Occipital lobe (tissue), 2 donors: ENCODE data around the gene ACAD11. TPM values are rescaled to one million over a fixed set of nuclear protein-coding genes. Genes with fewer than 3 reads are reported as not detected.
"Not testable (repeated sequence)": the region's sequence is repeated elsewhere in the genome, so short reads cannot be mapped to it uniquely, and the experiment has no call there.

ENCODE experiments used
- DNase-seq: peaks from one replicate; lab custom pipeline; 2025; lab: John Stamatoyannopoulos, UW
- total RNA-seq: library from RNA; depleted of rRNA; stranded (reverse); fragments of >200 nt; gene quantifications from one replicate; pipeline ENCODE4 v1.2.3, GENCODE V29; 2014

Gene ACAD11
- total RNA-seq, 1 donor from 2014 or later = 36.0 TPM

DNA sequence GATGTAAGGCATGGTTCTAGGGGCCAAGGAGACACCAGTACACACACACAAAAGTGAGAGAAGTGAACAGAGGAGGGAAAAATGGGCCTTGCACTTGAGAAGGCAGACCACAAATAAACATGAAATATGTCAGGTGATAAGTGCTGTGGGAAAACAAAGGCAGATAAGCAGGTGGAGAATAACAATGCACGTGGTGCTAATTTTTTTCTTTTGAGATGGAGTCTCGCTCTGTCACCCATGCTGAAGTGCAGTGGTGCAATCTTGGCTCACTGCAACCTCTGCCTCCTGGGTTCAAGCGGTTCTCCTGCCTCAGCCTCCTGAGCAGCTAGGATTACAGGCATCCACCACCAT is 103.6 kb downstream of the ACAD11 start:
- not testable (repeated sequence) for DNase-seq

DNA sequence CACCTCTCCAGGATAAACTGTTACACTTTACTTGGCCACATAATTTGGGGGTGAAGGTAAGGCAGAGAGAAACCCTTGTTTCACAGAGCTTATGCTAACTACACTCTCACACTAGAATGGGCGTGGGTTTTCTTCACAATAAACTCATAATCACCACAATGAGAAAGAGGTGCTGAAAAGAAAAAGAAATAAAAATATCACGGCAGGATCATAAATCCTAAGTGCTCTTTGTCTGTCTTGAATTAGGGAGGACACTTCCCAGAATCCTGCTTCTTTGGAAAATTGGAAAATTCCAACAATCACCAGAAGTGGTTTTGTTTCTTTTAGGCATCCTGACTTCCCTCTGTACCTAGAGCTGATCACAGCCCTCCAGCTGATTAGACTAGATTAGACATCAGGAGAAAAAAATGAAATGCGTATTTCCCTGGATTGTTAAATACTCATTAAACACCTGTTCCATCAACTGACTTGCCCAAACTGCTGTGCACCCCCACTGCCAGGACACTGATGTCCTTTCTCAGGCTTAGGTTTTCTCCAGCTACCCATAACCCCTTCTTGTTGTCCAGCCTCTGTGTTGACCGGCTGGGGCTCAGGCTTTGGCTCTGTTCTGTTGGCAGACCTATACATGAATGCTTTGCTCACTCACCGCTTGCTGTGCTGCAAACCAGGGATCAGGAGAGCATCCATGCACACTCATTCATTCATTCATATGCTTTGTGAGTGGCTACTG is 104.1 kb downstream of the ACAD11 start:
- DNase-seq = no peak

DNA sequence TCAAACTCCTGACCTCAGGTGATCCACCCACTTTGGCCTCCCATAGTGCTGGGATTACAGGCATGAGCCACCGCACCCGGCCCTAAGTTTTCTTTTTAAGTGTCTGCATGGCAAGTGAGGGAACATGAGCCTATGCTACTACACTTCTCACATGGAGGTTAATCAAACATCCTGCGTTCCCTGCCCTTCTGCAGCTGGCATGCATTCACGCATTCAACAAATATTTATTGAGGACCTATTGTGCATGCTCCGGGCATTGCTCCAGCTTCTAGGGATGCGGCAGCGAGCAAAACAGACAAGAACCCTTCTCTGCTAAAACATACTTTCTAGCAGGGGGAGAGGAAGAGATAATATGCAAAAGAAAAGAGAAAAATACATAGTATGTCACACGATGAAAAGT is 105.2 kb downstream of the ACAD11 start:
- DNase-seq = no peak

DNA sequence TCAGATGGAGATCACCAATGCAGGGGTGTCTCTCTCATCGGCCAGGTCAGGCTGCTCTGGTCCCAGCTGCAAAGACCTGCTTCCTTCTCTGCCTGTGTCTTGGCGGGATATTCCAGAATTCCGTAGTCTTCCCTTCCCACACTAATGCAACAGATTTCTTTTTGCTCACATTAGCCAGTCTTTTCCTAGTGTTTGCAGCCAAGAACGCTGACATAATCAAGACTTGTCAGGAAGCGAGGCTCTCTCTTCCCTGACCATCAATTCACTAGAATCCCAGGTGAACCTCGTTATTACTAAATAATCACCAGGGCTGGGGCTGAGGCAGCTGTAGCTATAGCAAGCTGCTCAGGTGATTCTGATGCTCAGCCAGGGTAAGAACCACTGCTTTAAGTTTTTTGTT is 105.8 kb downstream of the ACAD11 start:
- DNase-seq = no peak

DNA sequence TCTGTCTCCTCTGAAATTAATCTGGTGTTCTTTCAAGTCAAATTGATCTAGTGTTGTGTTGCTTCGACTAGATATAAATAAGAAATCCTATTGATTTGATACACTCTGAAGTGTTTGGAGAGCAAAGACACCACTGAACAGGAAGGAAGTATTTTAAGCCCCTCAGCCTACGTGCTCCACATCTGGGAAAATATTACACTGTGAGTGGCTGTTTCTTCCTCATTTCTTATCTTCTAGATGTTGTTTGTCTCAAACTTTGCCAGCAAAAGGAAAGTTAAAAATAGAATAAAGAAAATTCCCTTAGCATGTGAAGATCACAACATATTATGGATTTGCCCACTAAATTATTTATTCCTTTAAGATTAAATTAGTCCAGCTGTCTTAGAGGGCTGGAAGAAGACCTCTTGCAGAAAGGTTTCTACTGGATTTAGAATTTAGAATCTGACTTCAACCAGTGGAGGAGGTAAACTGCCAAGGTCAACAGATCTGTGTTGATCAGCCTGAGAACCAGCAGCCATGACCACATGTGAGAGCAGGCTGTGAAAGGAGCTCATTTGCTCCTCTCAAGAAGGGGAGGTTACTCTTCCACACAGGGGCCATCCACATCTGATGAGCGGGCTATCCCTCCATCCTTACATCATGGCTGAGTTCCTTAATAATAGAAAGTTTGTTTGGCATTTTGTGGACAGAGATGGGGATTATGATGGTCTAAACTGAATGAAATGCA is 108.9 kb downstream of the ACAD11 start:
- DNase-seq = no peak

DNA sequence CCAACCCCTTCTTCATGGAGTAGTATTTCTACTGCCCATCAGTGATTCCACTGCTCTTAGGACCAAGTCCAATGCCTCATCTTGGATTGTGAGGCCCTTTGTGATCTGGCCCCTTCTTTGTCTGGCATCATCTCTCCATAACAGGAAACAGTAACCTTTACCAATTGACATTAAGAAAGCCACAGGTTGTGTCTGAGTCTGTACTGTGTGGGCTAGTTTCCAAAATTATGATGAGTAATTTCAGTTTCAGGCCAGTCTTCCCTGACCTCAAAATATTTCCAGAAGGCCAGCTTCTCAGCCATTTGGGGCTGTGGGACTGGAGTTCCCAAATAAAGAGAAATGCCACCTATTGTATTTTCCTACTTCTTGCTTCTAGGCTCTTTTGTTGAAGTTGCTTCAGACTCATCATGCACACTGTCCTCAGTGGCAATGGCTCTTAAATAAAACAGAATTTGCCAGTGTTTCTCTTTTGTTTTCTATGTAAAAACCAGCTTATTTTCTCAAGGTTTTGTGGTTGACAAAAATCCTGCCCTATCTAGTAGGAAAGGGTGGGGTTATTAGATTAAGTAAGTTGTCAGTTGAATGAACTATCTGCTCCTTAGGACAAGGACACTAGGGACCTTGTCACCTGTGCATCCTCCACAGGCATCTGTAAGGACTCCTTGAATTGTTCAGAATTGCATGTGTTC is 109.6 kb downstream of the ACAD11 start:
- DNase-seq = no peak

DNA sequence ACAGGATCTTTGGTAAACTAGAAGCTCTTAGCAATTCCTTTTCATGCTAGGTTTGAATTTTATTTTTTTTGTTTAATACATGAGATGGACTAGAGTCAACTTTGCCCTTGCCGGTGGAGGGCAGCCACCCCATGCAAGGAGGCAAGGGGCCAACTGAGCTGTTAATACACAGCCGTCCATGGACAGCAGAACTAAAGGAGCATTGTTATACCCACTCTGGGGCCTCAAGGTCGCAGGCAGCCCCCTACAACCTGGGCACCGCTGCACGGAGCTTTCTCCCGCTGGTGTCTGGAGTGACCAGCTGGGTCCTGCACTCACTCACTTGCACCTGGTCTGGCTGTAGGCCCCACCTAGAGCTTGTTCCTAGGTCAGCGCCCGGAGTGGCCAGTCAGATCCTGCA is 110.4 kb downstream of the ACAD11 start:
- DNase-seq = no peak

DNA sequence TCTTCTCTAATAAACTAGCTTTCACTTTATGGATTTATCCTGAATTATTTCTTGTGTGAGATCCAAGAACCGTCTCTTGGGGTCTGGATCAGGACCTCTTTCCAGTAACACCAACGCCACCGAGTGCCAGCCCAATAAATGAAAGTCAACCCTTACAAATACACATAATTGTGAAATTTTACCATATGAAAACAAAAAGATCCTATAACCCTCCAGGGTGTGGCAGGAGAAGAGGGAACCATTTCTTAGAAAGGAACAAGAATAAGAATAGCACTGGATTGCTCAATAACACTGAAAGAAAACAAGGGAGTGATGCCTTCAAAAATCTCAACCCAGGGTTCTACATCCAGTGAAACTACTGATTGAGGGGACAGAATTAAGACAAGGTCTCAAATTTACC is 114.1 kb downstream of the ACAD11 start:
- no peak for DNase-seq

DNA sequence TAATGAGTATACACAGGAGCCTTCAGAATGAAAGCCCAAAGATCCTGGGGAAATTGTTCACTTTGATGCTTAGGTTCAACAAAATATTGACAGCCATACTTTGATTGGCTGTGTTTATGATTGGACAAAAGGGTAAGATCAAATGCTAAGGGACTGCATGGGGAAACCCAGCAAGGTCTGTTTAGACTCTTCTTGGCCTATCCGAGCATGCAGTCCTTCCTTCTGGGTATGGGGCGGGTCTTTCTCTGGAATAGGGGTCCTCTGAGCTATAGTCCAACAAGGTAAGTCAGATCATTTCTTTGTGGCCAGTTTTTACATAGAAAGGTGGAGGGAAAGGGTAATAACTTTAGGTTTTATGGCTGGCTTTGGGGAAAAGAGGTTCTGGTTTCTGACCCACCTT is 115.5 kb downstream of the ACAD11 start:
- DNase-seq = no peak

DNA sequence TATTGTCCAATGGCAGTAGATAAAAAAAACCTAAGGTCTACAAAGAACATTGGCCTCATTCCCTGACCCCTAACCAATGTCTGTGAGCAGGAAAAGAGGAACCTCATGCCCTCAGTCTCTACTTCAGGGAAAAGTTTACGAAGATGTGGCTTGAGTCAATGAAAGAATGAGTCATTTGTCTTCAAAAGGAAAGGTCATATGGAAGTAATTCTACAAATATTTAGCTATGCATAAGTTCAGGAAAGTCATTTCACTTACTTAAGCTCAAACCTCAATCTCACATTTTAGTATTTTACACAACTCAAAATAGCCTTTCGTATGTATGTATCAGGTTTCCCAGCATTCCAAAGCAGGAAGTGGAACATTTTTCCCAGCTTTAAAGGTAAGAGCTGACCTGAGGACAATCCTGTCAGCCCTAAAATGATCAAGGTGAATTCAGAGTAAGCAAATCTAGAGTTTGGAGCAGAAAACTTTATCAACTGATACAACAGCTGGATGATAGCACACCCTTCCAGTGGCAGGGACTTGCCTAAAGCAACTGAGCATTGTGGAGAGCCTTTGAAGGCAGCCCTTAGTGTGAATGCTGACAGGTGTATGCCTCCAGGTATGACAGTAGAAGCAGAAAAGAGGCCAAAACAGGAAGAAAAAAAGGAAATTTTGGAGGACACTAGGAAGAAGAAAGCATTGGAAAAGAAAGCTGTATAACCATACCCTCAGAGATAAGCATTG is 116.4 kb downstream of the ACAD11 start:
- no peak for DNase-seq

DNA sequence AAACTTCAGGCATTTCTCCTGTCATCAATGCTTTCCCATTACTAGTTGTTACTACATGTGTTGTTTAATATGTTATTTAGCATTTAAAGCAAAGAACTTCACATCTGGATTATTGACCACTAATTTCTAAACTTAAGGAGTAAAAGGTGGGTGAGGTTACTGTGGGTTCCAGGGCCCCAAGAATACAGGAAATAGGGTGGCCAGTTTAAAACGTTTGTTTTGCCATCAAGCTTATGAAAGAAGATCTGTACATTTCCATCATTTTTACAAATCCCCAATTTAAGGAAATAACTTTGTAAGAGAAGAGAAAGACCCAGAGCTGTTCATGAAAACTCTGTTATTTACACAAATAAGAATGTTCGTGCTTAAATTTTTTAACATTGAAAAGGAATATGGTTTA is 117.0 kb downstream of the ACAD11 start:
- DNase-seq = no peak

DNA sequence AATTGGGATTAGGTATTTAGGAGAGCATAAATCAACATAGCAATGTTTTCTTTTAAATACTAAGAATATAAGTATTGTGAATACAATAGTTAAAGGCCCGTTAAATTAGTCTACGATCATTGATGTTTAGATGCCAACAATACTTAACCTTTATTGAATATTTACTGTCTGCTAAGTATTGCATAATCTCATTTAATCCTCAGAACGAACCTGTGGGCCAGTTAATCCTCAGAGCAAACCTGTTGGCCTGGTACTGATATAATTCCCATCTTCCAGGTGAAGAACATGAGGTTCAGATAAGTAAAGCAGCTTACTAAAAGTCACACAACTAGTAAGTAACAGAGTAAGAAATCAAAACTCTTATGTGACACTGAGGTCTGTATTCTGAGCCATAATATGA is 119.9 kb downstream of the ACAD11 start:
- DNase-seq = no peak

DNA sequence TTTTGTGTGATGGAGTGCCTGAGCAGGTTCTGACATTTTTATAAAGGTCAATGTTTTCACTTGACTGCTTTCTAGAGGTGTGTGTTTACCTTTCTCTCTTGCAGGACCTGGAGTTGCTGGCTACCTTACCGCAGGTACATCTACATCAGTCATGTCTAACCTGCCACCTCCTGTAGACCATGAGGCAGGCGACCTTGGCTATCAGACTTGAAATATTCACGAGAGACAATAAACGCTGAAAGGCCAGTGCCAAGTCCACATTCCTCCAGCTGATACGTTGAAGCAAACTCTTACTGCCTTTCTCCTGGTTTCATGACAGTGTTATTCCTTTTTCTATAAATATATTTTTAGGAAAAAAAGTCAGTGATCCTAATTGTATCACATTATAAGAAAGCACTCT is 121.5 kb downstream of the ACAD11 start:
- no peak for DNase-seq

DNA sequence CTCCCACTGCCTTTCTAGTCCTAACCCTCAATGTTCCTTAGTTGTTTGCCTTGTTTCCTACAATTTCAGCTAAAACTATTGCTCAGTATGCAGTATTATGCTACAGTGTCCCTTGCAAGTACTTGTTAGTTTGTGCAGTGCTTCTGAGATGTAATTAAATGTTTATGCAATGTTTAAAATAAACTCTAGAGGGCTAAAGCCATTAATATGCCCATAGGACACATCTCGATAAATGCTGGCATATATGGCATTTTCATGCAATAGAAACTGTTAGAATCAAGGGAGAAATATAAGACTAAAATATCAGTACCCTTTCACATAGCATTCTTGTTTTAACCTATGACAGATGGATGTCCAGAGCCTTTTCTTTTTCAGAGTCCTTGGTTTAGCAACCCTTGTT is 122.3 kb downstream of the ACAD11 start:
- no peak for DNase-seq

DNA sequence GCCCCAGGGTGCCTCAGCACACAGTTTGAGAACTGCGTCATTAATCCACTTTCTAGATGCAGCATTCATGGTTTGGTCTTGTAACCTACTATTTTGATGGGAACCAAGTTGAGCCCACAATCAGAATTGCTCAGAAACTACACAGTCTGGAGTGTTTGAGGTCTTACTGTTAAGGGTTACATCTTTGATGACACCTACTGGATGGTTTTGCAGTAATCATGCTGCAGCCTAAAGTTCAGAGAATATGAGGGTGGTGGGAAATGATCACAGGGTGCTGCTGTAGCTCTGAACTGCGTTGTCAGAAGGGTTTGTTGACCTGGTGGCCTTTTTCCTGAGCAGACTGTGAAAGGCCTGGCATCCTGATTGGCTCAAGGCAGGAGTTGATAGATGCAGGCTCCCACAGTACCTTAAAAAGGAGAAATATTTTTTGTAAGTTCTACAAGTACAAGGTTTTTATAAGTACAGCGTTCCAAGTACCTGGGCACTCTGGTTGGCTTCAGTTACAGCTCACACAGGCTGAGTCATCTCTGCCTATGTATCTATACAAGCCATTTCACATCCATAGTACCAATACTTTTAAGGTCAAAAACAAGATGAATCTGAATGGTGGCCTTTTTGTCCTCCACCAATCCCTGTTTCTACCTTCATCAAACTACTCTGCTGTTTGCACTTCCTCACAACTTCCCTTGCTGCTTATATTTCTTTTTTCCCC is 123.0 kb downstream of the ACAD11 start:
- DNase-seq = no peak

DNA sequence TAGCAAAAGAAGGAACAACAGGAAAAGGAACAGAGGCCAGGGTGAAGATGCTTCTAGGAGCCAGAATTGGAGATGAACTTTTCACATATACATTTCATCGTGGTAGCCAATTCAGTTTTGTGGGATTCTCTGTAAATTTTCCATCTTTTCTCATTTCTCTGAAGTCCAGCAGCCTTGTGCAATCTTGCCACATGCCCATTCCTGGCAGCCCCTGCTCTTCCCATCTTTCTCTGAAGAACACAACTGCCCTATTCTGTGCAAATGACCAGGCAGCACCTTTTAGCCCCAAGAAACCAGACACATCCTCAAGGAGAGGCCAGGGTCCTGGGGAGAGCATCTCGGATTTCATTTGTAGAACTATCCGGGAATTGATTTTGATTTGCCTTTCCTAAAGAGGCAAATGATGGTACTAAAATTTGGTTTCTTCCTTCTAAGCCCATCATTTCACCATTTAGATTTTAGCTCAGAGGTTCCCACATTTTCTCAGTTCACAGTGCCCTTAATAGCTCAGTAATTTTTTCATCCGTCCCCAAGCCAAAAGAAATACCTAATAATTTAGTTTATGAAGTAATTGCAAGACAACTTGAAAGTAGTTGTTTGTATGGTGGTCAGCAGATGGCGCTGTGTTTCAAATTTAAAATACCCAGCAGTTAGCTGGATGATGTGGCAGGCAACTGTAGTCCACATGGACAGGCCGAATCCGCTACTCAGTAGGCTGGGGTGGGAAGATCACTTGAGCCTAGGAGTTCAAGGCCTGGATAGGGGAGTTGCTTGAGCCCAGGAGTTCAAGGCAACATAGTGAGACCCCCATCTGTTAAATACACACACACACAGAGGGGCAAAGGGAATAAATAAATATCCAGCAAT is 123.8 kb downstream of the ACAD11 start:
- peak; percentile 35 for DNase-seq

DNA sequence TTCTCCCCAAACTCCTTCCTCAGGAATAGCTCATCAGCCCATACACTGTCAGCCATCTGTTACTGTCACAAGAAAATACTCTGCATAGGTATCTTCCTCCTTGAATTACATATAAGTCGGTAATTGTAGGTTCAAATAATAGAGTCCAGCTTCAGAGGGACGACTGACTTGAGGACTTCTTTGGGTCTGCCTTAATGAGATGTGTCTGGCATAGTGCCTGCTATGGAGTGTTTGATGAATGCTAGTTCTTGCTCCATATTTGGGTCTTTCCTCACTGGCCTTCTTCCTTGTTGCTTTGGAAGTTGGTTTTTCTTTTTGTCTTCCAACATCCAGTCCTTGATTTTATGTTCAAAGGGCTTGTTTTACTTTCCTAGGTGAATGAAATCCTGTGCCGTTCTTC is 129.0 kb downstream of the ACAD11 start:
- DNase-seq = no peak

DNA sequence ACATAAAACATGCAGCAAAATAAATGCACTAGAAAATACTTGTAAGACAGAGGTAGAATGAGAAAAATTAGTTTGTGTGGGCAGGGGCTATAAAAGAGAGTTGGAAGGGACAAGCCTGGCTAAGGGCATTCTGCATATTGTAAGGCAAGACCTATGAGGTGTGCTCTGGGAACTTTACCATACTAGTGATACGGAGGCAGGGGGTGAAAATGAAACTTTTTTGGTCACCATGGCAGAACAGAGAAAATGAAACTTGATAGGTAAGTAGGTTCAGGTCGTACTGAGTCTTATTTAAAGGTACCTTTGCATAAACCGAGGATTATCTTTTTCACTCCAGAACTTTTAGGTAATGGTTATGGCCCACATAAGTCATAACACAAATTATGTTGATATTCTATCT is 137.3 kb downstream of the ACAD11 start:
- DNase-seq = no peak

DNA sequence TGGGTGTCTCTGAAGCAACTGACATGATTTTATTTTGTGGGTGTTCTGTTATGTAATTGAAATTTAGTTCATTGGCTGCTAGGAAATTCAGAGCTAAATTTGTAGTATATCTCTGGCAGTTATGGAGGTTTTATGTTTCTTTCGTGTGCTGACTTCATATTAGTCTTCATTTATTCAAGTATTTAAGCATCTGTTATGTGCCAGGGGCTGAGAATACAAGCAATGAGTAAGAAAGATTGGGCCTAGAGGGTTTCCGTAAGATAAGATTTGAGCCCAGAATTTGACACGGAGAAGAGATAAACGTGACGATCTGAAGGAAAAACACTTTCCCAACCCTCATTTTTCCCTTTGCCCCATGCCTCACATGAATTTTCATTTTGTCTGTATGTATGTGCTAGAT is 137.7 kb downstream of the ACAD11 start:
- no peak for DNase-seq

DNA sequence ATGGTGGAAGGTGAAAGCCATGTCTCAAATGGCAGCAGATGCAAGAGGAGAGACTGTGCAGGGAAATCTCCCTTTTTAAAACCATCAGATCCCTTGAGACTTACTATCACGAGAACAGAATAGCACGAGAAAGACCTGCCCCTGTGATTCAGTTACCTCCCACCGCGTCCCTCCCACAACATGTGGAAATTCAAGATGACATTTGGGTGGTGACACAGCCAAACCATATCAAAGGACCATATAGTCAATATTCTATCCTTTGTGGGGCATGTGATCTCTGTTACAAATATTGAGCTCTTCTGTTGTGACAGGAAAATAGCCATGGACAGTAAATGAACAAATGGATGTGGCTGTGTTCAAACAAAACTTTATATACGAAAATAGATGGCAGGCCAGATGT is 139.7 kb downstream of the ACAD11 start:
- DNase-seq = no peak

DNA sequence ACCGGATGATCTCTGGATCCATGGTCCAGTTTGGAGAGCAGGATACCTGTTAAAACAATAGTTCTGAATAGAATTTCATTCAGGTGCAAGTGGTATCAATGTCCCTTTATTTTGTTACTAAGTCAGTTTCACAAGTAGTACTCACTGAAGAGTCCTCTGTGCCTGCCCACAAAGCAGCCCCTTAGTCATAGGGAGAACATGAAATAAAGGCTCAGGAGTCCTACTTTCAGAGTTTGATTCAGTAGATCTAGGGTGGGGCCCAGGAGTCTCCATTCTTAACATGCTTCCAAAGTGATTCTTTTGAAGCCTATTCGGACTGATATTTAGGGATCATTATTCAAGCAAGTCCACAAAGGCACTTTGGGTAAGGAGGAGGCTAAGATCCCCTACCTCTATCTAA is 142.3 kb downstream of the ACAD11 start:
- no peak for DNase-seq
